Stimulated activated CD4-positive, alpha-beta T cell treated with anti-CD3 and anti-CD28 coated beads, Interleukin-12 subunit alpha, Interleukin-12 subunit beta, amount 100 ng/mL, for 4 hours (primary cell): ENCODE data around the gene FRYL.
A peak's percentile ranks its signal among the peaks of the same experiment; 100 is the strongest.
"Not testable (repeated sequence)": the region's sequence is repeated elsewhere in the genome, so short reads cannot be mapped to it uniquely, and the experiment has no call there.

Experiments used
- DNase-seq: peaks from one replicate; pipeline ENCODE4 v3.0.0-alpha.2; 2020

FRYL gene

DNA sequence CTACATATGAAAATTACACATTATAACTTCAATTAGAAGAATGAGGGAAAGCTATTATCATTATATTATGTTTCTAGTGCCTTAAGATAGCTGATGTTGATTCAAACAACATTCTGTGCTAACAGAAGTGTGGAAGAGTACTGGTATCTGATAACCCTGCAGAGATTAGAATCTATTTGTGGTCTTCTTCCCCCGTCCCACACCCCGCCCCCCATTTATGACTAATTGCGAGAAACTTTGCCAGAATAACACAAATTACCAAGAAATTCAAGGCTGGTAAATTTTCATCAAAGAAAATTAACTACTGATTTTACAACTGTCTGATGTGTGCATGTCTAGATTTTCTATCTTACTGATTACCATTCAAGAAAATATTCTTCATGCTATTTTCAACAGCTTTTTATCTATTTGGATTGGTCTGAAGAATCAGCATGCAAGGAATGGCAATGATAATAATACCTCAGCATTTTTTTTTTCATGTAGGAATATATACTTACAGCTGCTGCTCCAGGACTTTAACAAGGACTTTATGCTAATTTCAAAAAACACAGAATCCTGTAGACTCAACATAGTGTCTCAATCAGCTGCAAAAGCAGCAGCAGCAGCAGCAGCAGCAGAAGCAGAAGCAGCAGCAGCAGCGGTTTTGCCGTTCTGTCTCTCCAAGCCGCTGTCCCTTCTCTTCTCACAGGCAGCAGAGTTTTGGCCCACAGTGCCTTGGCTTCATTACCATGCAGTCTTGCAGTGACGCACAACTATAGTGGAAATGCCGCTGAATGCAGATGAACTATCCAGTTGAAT is 126.7 kb downstream of the FRYL start:
- DNase-seq, result peak; percentile 52

DNA sequence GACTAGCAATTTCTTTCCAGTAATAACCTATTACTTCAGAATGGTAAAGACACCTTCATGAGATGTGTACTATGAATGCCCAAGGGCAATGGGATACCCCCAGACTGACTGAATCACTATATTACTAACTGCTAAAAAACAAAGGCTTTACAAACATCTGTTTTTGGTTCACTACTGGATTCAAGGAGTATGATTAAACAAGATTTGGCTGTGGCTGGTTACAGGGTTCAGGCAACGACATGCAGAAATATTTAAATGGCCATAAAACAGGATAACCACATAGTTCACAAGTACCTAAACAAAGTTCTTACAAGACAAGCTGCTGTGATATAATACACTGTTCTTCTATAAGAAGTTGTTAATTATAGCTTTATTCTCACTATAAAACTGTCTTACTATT is 128.2 kb downstream of the FRYL start:
- DNase-seq, result no peak

- DNase-seq, result no peak
These were observed 130.6 kb downstream of the FRYL start for GRCh38 chr4:48649505-48649904.

- DNase-seq, result no peak
These were observed 134.8 kb downstream of the FRYL start for GRCh38 chr4:48645225-48645794.

GRCh38 chr4:48642421-48643374 is 137.4 kb downstream of the FRYL start:
- DNase-seq, result no peak

DNA sequence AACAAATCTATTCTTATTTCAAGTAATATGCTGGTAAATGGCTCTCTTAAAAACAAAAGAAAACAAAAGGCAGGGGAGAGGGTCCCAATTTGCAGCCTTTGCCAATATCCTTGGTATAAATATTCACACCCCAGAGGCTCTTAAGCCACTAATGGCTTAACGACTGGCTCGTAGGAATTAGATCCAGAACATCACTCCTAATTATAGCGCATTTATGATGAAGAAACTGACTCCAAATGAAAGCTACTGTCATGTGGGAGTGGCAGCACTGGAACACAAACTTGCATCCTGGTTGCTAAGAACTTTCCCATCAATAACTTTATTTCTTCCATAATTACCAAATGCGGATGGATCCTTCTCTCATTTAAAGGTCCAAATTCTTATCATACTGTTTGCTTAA is 138.7 kb downstream of the FRYL start:
- DNase-seq, result no peak

- no peak for DNase-seq
These were observed 139.4 kb downstream of the FRYL start for GRCh38 chr4:48640699-48641098.

DNA sequence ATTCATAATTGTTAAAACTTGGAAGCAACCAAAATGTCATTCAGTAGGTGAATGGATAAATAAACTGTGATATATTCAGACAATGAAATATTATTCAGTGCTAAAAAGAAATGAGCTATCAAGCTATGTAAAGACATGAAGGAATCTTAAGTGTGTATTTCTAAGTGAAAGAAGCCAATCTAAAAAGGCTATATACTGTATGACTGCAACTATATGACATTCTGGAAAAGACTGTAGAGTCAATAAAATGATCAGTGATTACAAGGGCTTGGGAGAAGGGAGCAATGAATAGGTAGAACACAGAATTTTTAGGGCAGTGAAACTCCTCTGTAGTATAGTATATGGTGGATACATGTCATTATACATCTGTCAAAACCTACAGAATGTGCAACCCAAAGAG is 139.9 kb downstream of the FRYL start:
- no peak for DNase-seq

- DNase-seq, result no peak
These were observed 140.3 kb downstream of the FRYL start for GRCh38 chr4:48639807-48640206.

DNA sequence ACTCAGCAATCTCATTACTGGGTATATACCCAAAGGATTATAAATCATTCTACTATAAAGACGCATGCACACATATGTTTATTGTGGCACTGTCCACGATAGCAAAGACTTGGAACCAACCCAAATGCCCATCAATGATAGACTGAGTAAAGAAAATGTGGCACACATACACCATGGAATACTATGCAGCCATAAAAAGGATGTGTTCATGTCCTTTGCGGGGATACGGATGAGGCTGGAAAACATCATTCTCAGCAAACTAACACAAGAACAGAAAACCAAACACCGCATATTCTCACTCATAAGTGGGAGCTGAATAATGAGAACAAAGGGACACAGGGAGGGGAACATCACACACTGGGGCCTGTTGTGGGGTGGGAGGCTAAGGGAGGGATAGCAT is 141.5 kb downstream of the FRYL start:
- not testable (repeated sequence) for DNase-seq

DNA sequence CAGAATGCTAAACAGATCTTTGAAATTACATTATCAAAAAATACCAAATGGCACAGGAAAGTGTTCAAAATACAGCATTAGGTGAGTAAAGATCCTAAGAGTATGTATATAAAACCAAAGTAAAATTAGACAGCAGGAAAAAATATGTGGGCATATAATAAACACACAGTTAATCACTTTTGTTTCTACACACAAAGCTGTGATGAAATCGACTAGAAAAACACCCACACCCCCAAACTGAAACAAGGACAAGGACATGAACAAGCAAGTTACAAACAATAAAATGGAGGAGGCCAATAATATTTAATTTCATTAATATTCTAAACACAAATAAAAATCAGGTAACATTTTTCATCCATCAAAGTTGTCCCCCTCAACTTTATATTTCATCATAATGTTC is 143.2 kb downstream of the FRYL start:
- DNase-seq, result no peak

GRCh38 chr4:48635980-48636379 is 144.1 kb downstream of the FRYL start:
- DNase-seq, result no peak

GRCh38 chr4:48635310-48635709 is 144.8 kb downstream of the FRYL start:
- DNase-seq, result peak; percentile 2

- no peak for DNase-seq
These were observed 145.3 kb downstream of the FRYL start for GRCh38 chr4:48634688-48635308.

GRCh38 chr4:48633657-48634056 is 146.4 kb downstream of the FRYL start:
- DNase-seq, result no peak

DNA sequence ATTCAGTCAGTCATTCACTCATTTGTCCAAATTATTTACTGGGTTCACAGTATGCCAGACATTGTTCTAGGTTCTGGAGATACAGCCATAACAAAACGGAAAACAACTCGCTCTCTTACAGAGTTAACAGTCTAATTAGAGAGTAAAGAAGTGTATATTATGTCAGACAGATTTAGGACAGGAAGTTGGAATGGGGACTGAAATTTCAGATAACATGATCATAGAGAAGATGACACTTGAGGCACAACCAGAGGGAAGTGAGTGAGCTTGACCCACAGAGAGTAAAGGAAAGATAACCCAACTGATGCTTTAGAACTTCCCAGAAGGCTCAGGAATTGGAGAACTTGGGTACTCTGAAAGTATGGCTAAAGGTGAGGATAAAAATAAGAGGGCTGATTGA is 150.6 kb downstream of the FRYL start:
- no peak for DNase-seq

DNA sequence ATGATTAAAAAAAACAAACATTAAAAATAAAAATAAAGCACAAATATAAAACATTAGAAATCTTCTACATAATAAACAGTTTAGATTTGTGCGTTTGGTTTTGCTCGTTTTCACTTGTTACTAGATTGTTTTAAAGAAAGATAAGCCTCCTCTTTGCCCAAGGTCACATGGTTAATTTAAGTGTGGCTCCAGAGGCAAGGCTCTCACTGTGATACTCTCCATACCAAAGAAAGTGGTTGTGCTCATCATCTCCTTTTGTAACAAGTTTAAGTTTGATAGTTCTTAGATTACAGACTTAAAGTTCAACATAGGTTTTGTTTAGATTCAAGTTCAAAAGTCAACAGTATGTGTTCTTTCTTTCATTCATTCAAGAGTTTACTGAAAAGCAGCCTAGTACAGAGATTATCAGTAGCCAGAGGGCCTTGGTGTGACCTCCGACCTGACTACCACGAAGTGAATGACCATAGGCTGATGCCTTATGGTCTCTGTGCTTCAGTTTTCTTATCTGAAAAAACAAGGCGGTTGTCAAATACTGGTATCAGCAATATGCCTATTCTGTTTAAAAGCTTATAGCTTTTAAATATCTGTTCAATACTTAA is 156.8 kb downstream of the FRYL start:
- DNase-seq, result no peak

DNA sequence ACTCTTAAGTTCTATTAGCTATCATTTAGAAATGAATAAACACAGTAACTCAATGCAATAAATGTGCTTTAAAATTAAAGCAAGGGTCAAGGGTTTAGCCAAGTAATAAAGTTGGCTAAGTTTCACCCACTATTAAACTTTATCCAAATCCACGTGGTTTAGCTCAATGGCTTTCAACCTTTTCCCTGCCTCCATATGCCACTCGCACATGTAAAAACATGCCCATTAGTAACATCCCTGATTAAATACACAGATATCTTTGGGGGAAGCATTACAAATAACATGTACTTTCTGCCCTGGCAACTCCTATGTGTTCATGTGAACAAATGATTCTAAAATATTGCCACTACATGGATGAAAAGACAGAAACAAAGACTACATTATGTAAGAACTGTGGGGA is 159.2 kb downstream of the FRYL start:
- DNase-seq, result no peak

DNA sequence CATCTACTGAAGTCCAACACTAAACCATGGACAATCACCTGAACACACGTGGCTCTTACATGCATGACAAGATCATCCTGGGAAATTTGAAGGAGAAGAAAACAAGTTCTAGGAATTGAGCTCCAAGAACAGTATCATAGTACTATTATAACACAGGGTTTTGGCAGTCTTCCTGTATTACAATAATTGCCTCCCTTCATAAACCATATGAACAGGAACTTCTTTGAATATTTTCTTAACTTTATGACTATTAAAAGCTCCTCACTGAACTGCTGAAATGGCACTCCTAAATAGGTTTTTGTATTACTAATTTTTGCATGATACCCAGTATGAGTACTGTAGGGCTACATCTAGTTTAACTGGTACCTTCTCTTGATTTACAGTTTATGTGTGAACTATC is 160.0 kb downstream of the FRYL start:
- DNase-seq, result no peak

GRCh38 chr4:48604527-48604926 is 175.6 kb downstream of the FRYL start:
- DNase-seq, result no peak

DNA sequence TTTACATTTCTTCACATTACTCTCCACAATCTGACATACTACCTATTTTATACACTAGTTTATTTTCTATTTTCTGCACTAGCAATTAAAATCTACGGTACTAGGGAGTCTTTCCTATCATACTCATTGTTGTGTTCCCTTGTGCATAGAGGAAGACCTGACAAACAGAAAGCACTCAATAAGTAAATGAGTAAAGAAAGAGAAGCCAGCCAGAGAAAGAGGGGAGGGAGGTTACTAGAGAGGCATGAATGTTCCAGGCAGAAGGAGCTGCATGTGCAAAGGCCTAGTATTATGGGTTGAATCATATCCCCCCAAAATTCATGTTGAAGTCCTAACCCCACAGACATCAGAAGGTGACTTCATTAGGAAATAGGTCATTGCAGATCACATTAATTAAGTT is 176.0 kb downstream of the FRYL start:
- no peak for DNase-seq

- DNase-seq, result no peak
These were observed 176.6 kb downstream of the FRYL start for GRCh38 chr4:48603366-48604003.
